Parathyroid adenoma (tissue), 2 donors: ENCODE data around the gene GABARAPL1.

ENCODE experiments used
- H2AFZ ChIP-seq: fragments of 300-600 bp; sonication (generic); one replicate; pipeline ENCODE4 v1.7.0; 2017; ENCODE audit warnings: antibody characterized with exemption, mild to moderate bottlenecking
- H3K27ac ChIP-seq: fragments of 300-600 bp; sonication (generic); one replicate; pipeline ENCODE4 v1.7.0; 2017
- H3K27me3 ChIP-seq: fragments of 300-600 bp; sonication (generic); one replicate; pipeline ENCODE4 v1.7.0; 2017; ENCODE audit warnings: low read length; ENCODE audit not compliant: control insufficient read depth, insufficient read depth
- H3K36me3 ChIP-seq: fragments of 300-600 bp; sonication (generic); one replicate; pipeline ENCODE4 v1.7.0; 2017; ENCODE audit warnings: low read length; ENCODE audit not compliant: control insufficient read depth, insufficient read depth
- H3K4me1 ChIP-seq: fragments of 300-600 bp; sonication (generic); one replicate; pipeline ENCODE4 v1.7.0; 2017; ENCODE audit warnings: control low read depth
- H3K4me2 ChIP-seq: fragments of 300-600 bp; sonication (generic); one replicate; pipeline ENCODE4 v1.7.0; 2017; ENCODE audit warnings: low read length
- H3K4me3 ChIP-seq: fragments of 300-600 bp; sonication (generic); one replicate; pipeline ENCODE4 v1.7.0; 2017; ENCODE audit warnings: low read depth, low read length
- H3K79me2 ChIP-seq: fragments of 300-600 bp; sonication (generic); one replicate; pipeline ENCODE4 v1.7.0; 2017; ENCODE audit warnings: control low read depth
- H3K9ac ChIP-seq: fragments of 300-600 bp; sonication (generic); one replicate; pipeline ENCODE4 v1.7.0; 2017; ENCODE audit warnings: mild to moderate bottlenecking
- H3K9me3 ChIP-seq: fragments of 300-600 bp; sonication (generic); one replicate; pipeline ENCODE4 v1.7.0; 2017; ENCODE audit warnings: low read length; ENCODE audit not compliant: control insufficient read depth
- CTCF ChIP-seq: fragments of 300-600 bp; sonication (generic); IDR thresholded peaks from one replicate; pipeline ENCODE4 v1.7.0; 2017; ENCODE audit warnings: antibody characterized with exemption, mild to moderate bottlenecking
- donor health status: primary hyperparathyroidism.

GABARAPL1 gene

GRCh38 chr12:10212739-10213131 lies at the start of gene GABARAPL1:
Gene GABARAPL1 (plus strand): TSS chr12:10212877. CDS start chr12:10213130, 253 bp downstream.
- Histone ChIP-seq H3K9me3 (no peaks in the 10 kb centered on the region), H3K36me3 (no peaks in the 10 kb centered on the region), H2AFZ (peak within 1 kb of the TSS; percentile 97), H3K79me2 (peaks cover 16% of the 10 kb centered on the region), H3K9ac (peak within 1 kb of the TSS; percentile 97), H3K27me3 (no peaks in the 10 kb centered on the region), H3K4me2 (peak within 1 kb of the TSS; percentile 97), H3K27ac (peak within 1 kb of the TSS; percentile 99), H3K4me1 (peaks cover 10% of the 10 kb centered on the region), H3K4me3 (peak within 1 kb of the TSS; percentile 83)
- TF ChIP-seq CTCF, result no peak

GRCh38 chr12:10163084-10163483 lies 49.6 kb upstream of the GABARAPL1 start:
- Histone ChIP-seq H3K9me3 (no peaks in the 10 kb centered on the region), H3K27ac (no peak overlapping the region), H3K4me2 (no peak overlapping the region), H2AFZ (no peak overlapping the region), H3K27me3 (no peaks in the 10 kb centered on the region), H3K79me2 (no peaks in the 10 kb centered on the region), H3K36me3 (no peaks in the 10 kb centered on the region), H3K4me3 (no peak overlapping the region), H3K4me1 (no peaks in the 10 kb centered on the region), H3K9ac (no peak overlapping the region)
- TF ChIP-seq CTCF, result no peak

GRCh38 chr12:10165421-10165820 lies 47.3 kb upstream of the GABARAPL1 start:
- Histone ChIP-seq H2AFZ (no peak overlapping the region), H3K4me3 (no peak overlapping the region), H3K4me1 (no peaks in the 10 kb centered on the region), H3K36me3 (no peaks in the 10 kb centered on the region), H3K79me2 (no peaks in the 10 kb centered on the region), H3K9me3 (no peaks in the 10 kb centered on the region), H3K27me3 (no peaks in the 10 kb centered on the region), H3K9ac (no peak overlapping the region), H3K27ac (no peak overlapping the region), H3K4me2 (no peak overlapping the region)
- no peak for TF ChIP-seq CTCF

DNA sequence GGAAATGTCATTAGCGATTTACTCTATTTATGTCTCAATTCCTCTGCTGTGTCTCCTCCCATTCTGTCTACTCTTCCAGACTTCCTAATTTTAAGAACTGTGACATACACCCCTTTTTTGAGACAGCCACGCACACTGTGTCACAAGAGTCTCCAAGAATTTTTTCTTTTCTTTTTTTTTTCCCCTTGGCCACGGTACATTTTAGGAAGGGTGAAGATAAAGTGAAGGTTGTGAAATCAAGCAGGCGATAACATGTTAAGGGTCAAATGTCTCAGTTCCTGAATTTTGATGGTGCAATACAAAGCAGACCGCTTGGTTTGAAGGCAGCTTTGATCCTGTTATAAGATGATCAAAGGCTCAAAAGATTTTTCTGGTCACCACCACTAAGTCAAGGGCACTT lies 45.1 kb upstream of the GABARAPL1 start:
- Histone ChIP-seq H3K79me2 (no peaks in the 10 kb centered on the region), H3K27ac (no peak overlapping the region), H3K4me2 (no peak overlapping the region), H3K9ac (no peak overlapping the region), H3K4me1 (no peaks in the 10 kb centered on the region), H3K4me3 (no peak overlapping the region), H2AFZ (no peak overlapping the region), H3K27me3 (no peaks in the 10 kb centered on the region), H3K36me3 (no peaks in the 10 kb centered on the region), H3K9me3 (no peaks in the 10 kb centered on the region)
- TF ChIP-seq CTCF, result no peak

DNA sequence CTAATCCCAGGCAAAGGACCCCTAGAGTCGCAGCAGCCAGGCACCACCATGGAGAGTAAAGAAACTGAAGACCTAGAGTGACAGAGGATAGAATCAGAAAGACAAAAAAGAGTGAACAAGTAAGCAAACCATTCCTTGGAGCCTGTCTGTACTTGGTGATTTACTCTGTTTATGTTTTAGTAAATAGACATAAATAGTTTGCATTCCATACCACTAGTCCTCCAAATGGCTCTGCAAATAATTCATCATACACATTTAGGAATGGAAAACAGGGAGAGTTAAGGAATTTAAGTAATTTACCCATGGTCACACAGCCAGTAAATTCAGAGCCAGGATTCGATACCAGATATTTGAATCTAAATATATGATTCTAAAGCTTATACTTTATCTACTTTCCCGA lies 43.6 kb upstream of the GABARAPL1 start:
- Histone ChIP-seq H3K4me2 (no peak overlapping the region), H3K79me2 (no peaks in the 10 kb centered on the region), H3K27me3 (no peaks in the 10 kb centered on the region), H3K9me3 (no peaks in the 10 kb centered on the region), H3K27ac (no peak overlapping the region), H2AFZ (no peak overlapping the region), H3K4me1 (no peaks in the 10 kb centered on the region), H3K9ac (no peak overlapping the region), H3K4me3 (no peak overlapping the region), H3K36me3 (no peaks in the 10 kb centered on the region)
- no peak for TF ChIP-seq CTCF
